Astrocyte (in vitro differentiated cells and primary cell): ENCODE results near the gene BPIFA3. TPM values are rescaled to one million over a fixed set of nuclear protein-coding genes. Genes with fewer than 3 reads are reported as not detected.

Source experiments
- DNase-seq: peaks from one replicate; pipeline ENCODE4 v3.0.0-alpha.2; 2010; ENCODE audit warnings: low read depth
- FAIRE-seq: peaks from 2 replicates; lab custom pipeline; 2011; peaks lifted over from hg19 to GRCh38; lab: Jason Lieb, UNC
- H2AFZ ChIP-seq: 2 replicates; pipeline ENCODE4 v1.6.0; 2012; ENCODE audit warnings: low read depth, low read length, inconsistent platforms
- H3K27ac ChIP-seq: 2 replicates; pipeline ENCODE4 v1.5.1; 2011; ENCODE audit warnings: low read depth, low read length, inconsistent platforms
- H3K27me3 ChIP-seq: 2 replicates; pipeline ENCODE4 v1.6.0; 2011; ENCODE audit warnings: low read length, inconsistent platforms; ENCODE audit not compliant: insufficient read depth
- H3K36me3 ChIP-seq: 2 replicates; pipeline ENCODE4 v1.5.1; 2011; ENCODE audit warnings: low read length, inconsistent platforms; ENCODE audit not compliant: insufficient read depth
- H3K4me1 ChIP-seq: 2 replicates; pipeline ENCODE4 v1.5.1; 2011; ENCODE audit warnings: low read length, inconsistent platforms; ENCODE audit not compliant: insufficient read depth
- H3K4me2 ChIP-seq: 2 replicates; pipeline ENCODE4 v1.6.0; 2012; ENCODE audit warnings: low read length, inconsistent platforms
- H3K4me3 ChIP-seq: 2 replicates; pipeline ENCODE4 v1.5.1; 2011; ENCODE audit warnings: low read depth, mild to moderate bottlenecking, low read length, inconsistent platforms; ENCODE audit not compliant: insufficient read depth
- H3K79me2 ChIP-seq: 2 replicates; pipeline ENCODE4 v1.6.0; 2012; ENCODE audit warnings: mild to moderate bottlenecking, low read length, inconsistent platforms; ENCODE audit not compliant: insufficient read depth
- H3K9ac ChIP-seq: 2 replicates; pipeline ENCODE4 v1.6.0; 2012; ENCODE audit warnings: mild to moderate bottlenecking, low read length, inconsistent platforms
- H3K9me3 ChIP-seq: 2 replicates; pipeline ENCODE4 v1.5.1; 2012; ENCODE audit warnings: low read depth, mild to moderate bottlenecking, low read length, inconsistent platforms; ENCODE audit not compliant: insufficient read depth
- H4K20me1 ChIP-seq: 2 replicates; pipeline ENCODE4 v1.6.0; 2012; ENCODE audit warnings: low read length, inconsistent platforms; ENCODE audit not compliant: insufficient read depth
- H3K27ac Mint-ChIP-seq: one replicate; pipeline ENCODE4 v1.8.0; 2021; ENCODE audit warnings: mild to moderate bottlenecking, mixed read lengths; ENCODE audit not compliant: unreplicated experiment
- H3K27me3 Mint-ChIP-seq: one replicate; pipeline ENCODE4 v1.8.0; 2021; ENCODE audit warnings: low read depth, mixed read lengths; ENCODE audit not compliant: unreplicated experiment
- H3K36me3 Mint-ChIP-seq: one replicate; pipeline ENCODE4 v1.8.0; 2021; ENCODE audit warnings: low read depth, mixed read lengths; ENCODE audit not compliant: unreplicated experiment
- H3K4me1 Mint-ChIP-seq: one replicate; pipeline ENCODE4 v1.8.0; 2021; ENCODE audit warnings: low read depth, mixed read lengths; ENCODE audit not compliant: unreplicated experiment
- H3K4me3 Mint-ChIP-seq: one replicate; pipeline ENCODE4 v1.8.0; 2021; ENCODE audit warnings: mild to moderate bottlenecking, moderate library complexity, mixed read lengths; ENCODE audit not compliant: unreplicated experiment
- H3K9me3 Mint-ChIP-seq: one replicate; pipeline ENCODE4 v1.8.0; 2021; ENCODE audit warnings: mild to moderate bottlenecking, mixed read lengths; ENCODE audit not compliant: unreplicated experiment
- EZH2 ChIP-seq: IDR thresholded peaks from 2 replicates; pipeline ENCODE4 v1.6.1; 2012; ENCODE audit warnings: mild to moderate bottlenecking, low read length, inconsistent platforms; ENCODE audit not compliant: insufficient read depth
- total RNA-seq: library from RNA; stranded (reverse); gene quantifications from 2 replicates; pipeline ENCODE4 v1.2.1, GENCODE V29; 2021
- TF ChIP-seq, protein P1 (sequence below): IDR thresholded peaks from 2 replicates; pipeline ENCODE4 v1.5.1; 2011; ENCODE audit warnings: low read depth, mild to moderate bottlenecking, inconsistent platforms, low read length, moderate library complexity; ENCODE audit not compliant: insufficient read depth

Gene BPIFA3
- total RNA-seq, 1 donor from 2014 or later = not detected

DNA sequence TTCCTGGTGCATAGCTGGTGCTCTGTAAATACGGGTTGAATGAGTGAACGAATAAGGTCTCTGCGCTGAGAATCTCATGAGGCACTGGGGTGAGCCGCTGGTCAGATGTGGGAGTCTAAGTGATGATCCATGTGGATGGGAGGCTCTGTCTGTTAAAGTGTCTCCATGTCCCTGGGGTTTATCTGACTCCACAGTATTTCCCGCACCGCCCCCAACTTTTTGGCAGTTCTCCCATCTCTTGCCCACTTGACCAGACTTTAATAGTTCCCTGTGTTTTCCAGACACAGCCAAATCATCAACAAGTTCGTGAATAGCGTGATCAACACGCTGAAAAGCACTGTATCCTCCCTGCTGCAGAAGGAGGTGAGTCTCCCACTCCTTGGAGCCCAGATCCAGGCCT, 39.3 kb upstream of the BPIFA3 start:
- Histone ChIP-seq H3K36me3 (no peaks in the 10 kb centered on the region), H4K20me1 (no peaks in the 10 kb centered on the region), H3K9me3 (no peaks in the 10 kb centered on the region), H3K4me2 (no peak overlapping the region), H3K9ac (no peak overlapping the region), H3K4me1 (no peaks in the 10 kb centered on the region), H3K79me2 (no peaks in the 10 kb centered on the region), H3K27me3 (no peaks in the 10 kb centered on the region), H2AFZ (no peak overlapping the region), H3K27ac (no peak overlapping the region), H3K4me3 (no peak overlapping the region)
- Mint-ChIP-seq H3K27me3 (peaks cover 20% of the 10 kb centered on the region), H3K9me3 (peaks cover 2% of the 10 kb centered on the region), H3K27ac (no peak overlapping the region), H3K4me3 (no peak overlapping the region), H3K36me3 (no peaks in the 10 kb centered on the region), H3K4me1 (no peaks in the 10 kb centered on the region)
- FAIRE-seq = no peak
- TF ChIP-seq EZH2 = no peak
- TF ChIP-seq, protein P1, sequence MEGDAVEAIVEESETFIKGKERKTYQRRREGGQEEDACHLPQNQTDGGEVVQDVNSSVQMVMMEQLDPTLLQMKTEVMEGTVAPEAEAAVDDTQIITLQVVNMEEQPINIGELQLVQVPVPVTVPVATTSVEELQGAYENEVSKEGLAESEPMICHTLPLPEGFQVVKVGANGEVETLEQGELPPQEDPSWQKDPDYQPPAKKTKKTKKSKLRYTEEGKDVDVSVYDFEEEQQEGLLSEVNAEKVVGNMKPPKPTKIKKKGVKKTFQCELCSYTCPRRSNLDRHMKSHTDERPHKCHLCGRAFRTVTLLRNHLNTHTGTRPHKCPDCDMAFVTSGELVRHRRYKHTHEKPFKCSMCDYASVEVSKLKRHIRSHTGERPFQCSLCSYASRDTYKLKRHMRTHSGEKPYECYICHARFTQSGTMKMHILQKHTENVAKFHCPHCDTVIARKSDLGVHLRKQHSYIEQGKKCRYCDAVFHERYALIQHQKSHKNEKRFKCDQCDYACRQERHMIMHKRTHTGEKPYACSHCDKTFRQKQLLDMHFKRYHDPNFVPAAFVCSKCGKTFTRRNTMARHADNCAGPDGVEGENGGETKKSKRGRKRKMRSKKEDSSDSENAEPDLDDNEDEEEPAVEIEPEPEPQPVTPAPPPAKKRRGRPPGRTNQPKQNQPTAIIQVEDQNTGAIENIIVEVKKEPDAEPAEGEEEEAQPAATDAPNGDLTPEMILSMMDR = no peak
- no peak for DNase-seq

DNA sequence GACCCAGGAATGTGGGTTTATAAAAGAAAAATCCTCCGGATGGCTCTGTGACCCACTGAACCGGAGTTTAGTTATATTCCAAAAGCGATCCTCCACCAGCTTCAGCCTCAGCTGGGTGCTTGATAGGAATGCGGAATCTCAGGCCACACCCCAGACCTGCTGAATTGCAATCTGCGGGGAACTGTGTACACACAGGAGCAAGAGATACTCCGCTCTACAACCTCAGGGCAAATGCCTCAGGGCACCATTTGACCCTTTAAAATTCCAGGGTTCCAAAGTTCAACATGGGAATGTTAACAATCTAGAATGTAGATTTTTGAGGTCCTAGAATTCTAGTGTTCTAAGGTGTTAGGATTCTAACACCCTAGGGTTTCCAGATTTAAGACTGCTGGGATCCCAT, 38.4 kb upstream of the BPIFA3 start:
- Mint-ChIP-seq H3K4me3 (no peak overlapping the region), H3K27me3 (peaks cover 21% of the 10 kb centered on the region), H3K27ac (no peak overlapping the region), H3K9me3 (peaks cover 7% of the 10 kb centered on the region), H3K36me3 (no peaks in the 10 kb centered on the region), H3K4me1 (no peaks in the 10 kb centered on the region)
- H3K4me1 ChIP-seq = no peaks in the 10 kb centered on the region
- FAIRE-seq (no peak), DNase-seq (no peak)
- no peak overlapping the region for H2AFZ ChIP-seq
- TF ChIP-seq EZH2 = no peak
- TF ChIP-seq, protein P1 = no peak
- H3K4me3 ChIP-seq = no peak overlapping the region
- no peaks in the 10 kb centered on the region for H3K9me3 ChIP-seq
- H4K20me1 ChIP-seq = no peaks in the 10 kb centered on the region
- H3K79me2 ChIP-seq = no peaks in the 10 kb centered on the region
- H3K27me3 ChIP-seq = no peaks in the 10 kb centered on the region
- no peaks in the 10 kb centered on the region for H3K36me3 ChIP-seq
- no peak overlapping the region for H3K9ac ChIP-seq
- no peak overlapping the region for H3K4me2 ChIP-seq
- H3K27ac ChIP-seq = no peak overlapping the region

DNA sequence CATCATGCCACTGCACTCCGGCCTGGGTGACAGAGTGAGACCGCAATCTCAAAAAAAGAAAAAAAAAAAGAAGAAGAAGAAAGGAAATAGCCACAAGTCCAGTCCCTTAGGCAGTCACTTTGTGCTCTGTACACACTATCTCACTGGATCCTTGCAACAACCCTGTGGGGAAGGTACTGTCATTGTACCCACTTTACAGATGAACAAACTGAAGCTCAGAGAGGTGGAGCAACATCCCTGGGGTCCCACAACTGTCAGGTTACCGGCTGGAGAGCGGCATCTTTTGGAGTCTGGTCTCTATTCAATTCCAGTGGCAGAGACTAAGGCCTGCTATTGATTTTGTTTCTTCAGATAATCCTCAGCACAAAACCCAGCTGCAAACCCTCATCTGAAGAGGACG, 37.0 kb upstream of the BPIFA3 start:
- Mint-ChIP-seq H3K36me3 (no peaks in the 10 kb centered on the region), H3K4me3 (no peak overlapping the region), H3K4me1 (no peaks in the 10 kb centered on the region), H3K27ac (no peak overlapping the region), H3K27me3 (peaks cover 18% of the 10 kb centered on the region), H3K9me3 (peaks cover 11% of the 10 kb centered on the region)
- Histone ChIP-seq H3K4me3 (no peak overlapping the region), H3K36me3 (no peaks in the 10 kb centered on the region), H4K20me1 (no peaks in the 10 kb centered on the region), H2AFZ (no peak overlapping the region), H3K79me2 (no peaks in the 10 kb centered on the region), H3K27ac (no peak overlapping the region), H3K9me3 (no peaks in the 10 kb centered on the region), H3K27me3 (no peaks in the 10 kb centered on the region), H3K4me1 (no peaks in the 10 kb centered on the region), H3K4me2 (no peak overlapping the region), H3K9ac (no peak overlapping the region)
- TF ChIP-seq, protein P1 = no peak
- TF ChIP-seq EZH2 = no peak
- DNase-seq = no peak
- no peak for FAIRE-seq
